Neural cell (in vitro differentiated cells): ENCODE data around the gene RUNX1. TPM values are rescaled to one million over a fixed set of nuclear protein-coding genes. Genes with fewer than 3 reads are reported as not detected.

Experiments used
- H2AFZ ChIP-seq: fragments of 200-600, 300-800 bp; sonication (generic), shearing (Covaris generic); 2 replicates; pipeline ENCODE4 v1.6.0; 2014; ENCODE audit warnings: low read depth, mild to moderate bottlenecking, antibody characterized with exemption, low read length, moderate library complexity
- H3F3A ChIP-seq: fragments of 200-600 bp; shearing (Covaris generic); 2 replicates; pipeline ENCODE4 v1.6.1; 2016; ENCODE audit warnings: mild to moderate bottlenecking, moderate library complexity, mixed read lengths, antibody characterized with exemption, low read length; ENCODE audit not compliant: insufficient read depth, poor library complexity, severe bottlenecking
- H3K27ac ChIP-seq: fragments of 200-600, 300-800 bp; sonication (generic), shearing (Covaris generic); 2 replicates; pipeline ENCODE4 v1.5.1; 2014; ENCODE audit warnings: mild to moderate bottlenecking, low read length, moderate library complexity
- H3K27me3 ChIP-seq: fragments of 300-800, 200-600 bp; sonication (generic), shearing (Covaris generic); 2 replicates; pipeline ENCODE4 v1.6.0; 2014; ENCODE audit warnings: mild to moderate bottlenecking, low read depth, low read length, moderate library complexity; ENCODE audit not compliant: insufficient read depth
- H3K36me3 ChIP-seq: fragments of 300-800, 200-600 bp; sonication (generic), shearing (Covaris generic); 2 replicates; pipeline ENCODE4 v1.5.1; 2014; ENCODE audit warnings: mild to moderate bottlenecking, antibody characterized with exemption, low read length, moderate library complexity; ENCODE audit not compliant: insufficient read depth
- H3K4me2 ChIP-seq: fragments of 300-800, 200-600 bp; sonication (generic), shearing (Covaris generic); 2 replicates; pipeline ENCODE4 v1.6.0; 2014; ENCODE audit warnings: mild to moderate bottlenecking, low read length
- H3K4me3 ChIP-seq: fragments of 300-800, 200-600 bp; sonication (generic), shearing (Covaris generic); 2 replicates; pipeline ENCODE4 v1.5.1; 2014; ENCODE audit warnings: mild to moderate bottlenecking, low read length, moderate library complexity
- H3K79me2 ChIP-seq: fragments of 200-600 bp; shearing (Covaris generic); replicated peaks from 2 replicates; pipeline ENCODE4 v1.6.0; 2014; ENCODE audit warnings: mild to moderate bottlenecking, low read length, moderate library complexity; ENCODE audit not compliant: insufficient read depth
- H3K9ac ChIP-seq: fragments of 300-800, 200-600 bp; sonication (generic), shearing (Covaris generic); 2 replicates; pipeline ENCODE4 v1.6.1; 2016; ENCODE audit warnings: mild to moderate bottlenecking, low read length, mixed read lengths
- H3K9me2 ChIP-seq: fragments of 200-600 bp; shearing (Covaris generic); 2 replicates; pipeline ENCODE4 v1.6.1; 2016; ENCODE audit warnings: mild to moderate bottlenecking, low read length, mixed read lengths; ENCODE audit not compliant: insufficient read depth
- H3K9me3 ChIP-seq: fragments of 200-600, 300-800 bp; sonication (generic), shearing (Covaris generic); 2 replicates; pipeline ENCODE4 v1.6.1; 2016; ENCODE audit warnings: mild to moderate bottlenecking, mixed run types, low read length, moderate library complexity, mixed read lengths
- H4K20me1 ChIP-seq: fragments of 200-600 bp; shearing (Covaris generic); 2 replicates; pipeline ENCODE4 v1.6.1; 2016; ENCODE audit warnings: mild to moderate bottlenecking, mixed run types; ENCODE audit not compliant: insufficient read depth
- CTCF ChIP-seq: fragments of 450-650 bp; IDR thresholded peaks from 2 replicates; pipeline ENCODE4 v1.5.1; 2014; ENCODE audit warnings: antibody characterized with exemption, mild to moderate bottlenecking, moderate library complexity; ENCODE audit not compliant: poor library complexity, severe bottlenecking
- EP300 ChIP-seq: fragments of 450-650 bp; conservative IDR thresholded peaks from 2 replicates; pipeline ENCODE4 v1.6.1; 2014; ENCODE audit warnings: antibody characterized with exemption, mild to moderate bottlenecking, moderate library complexity; ENCODE audit not compliant: poor library complexity, severe bottlenecking
- EZH2 ChIP-seq: fragments of 200-600, 300-800 bp; shearing (Covaris generic), sonication (generic); IDR thresholded peaks from 2 replicates; pipeline ENCODE4 v1.6.1; 2014; ENCODE audit warnings: antibody characterized with exemption, low read length, borderline replicate concordance, mild to moderate bottlenecking; ENCODE audit not compliant: insufficient read depth, poor library complexity, severe bottlenecking
- MXI1 ChIP-seq: fragments of 450-650 bp; conservative IDR thresholded peaks from 2 replicates; pipeline ENCODE4 v1.6.1; 2014; ENCODE audit warnings: antibody characterized with exemption, mild to moderate bottlenecking; ENCODE audit not compliant: poor library complexity, severe bottlenecking
- POLR2AphosphoS5 ChIP-seq: IDR thresholded peaks from 2 replicates; pipeline ENCODE4 v1.6.1; 2012
- RAD21 ChIP-seq: fragments of 450-650 bp; conservative IDR thresholded peaks from 2 replicates; pipeline ENCODE4 v1.6.1; 2014; ENCODE audit warnings: antibody characterized with exemption, mild to moderate bottlenecking, moderate library complexity
- REST ChIP-seq: IDR thresholded peaks from 2 replicates; pipeline ENCODE4 v1.6.1; 2012; ENCODE audit warnings: borderline replicate concordance
- SMC3 ChIP-seq: fragments of 450-650 bp; conservative IDR thresholded peaks from 2 replicates; pipeline ENCODE4 v1.6.1; 2014; ENCODE audit warnings: antibody characterized with exemption, mild to moderate bottlenecking, moderate library complexity; ENCODE audit not compliant: poor library complexity
- TAF1 ChIP-seq: IDR thresholded peaks from 2 replicates; pipeline ENCODE4 v1.6.1; 2012; ENCODE audit warnings: low read depth
- polyA plus RNA-seq: library from polyadenylated mRNA; depleted of rRNA; stranded (reverse); fragments of >200 nt; gene quantifications from 2 replicates; pipeline ENCODE4 v1.2.3, GENCODE V29; 2014

The RUNX1 gene
- polyA plus RNA-seq, 1 donor from 2014 or later: not detected

GRCh38 chr21:34986561-34987500 lies 62.3 kb downstream of the RUNX1 start:
- Histone ChIP-seq H3K4me2 (no peak overlapping the region), H3K36me3 (no peaks in the 10 kb centered on the region), H4K20me1 (no peaks in the 10 kb centered on the region), H3K9me2 (no peaks in the 10 kb centered on the region), H3K9ac (no peak overlapping the region), H3K27me3 (no peaks in the 10 kb centered on the region), H3K9me3 (no peaks in the 10 kb centered on the region), H3K4me3 (no peak overlapping the region), H3K79me2 (no peaks in the 10 kb centered on the region), H2AFZ (no peak overlapping the region), H3F3A (no peaks in the 10 kb centered on the region), H3K27ac (no peak overlapping the region)
- TF ChIP-seq SMC3 (no peak), RAD21 (no peak), TAF1 (no peak), EZH2 (no peak), EP300 (no peak)

- no peaks in the 10 kb centered on the region for H3K9me2 ChIP-seq
- H3K27ac ChIP-seq: no peak overlapping the region
- H3K9ac ChIP-seq: no peak overlapping the region
- no peak overlapping the region for H3K4me3 ChIP-seq
- H3K36me3 ChIP-seq: no peaks in the 10 kb centered on the region
- no peaks in the 10 kb centered on the region for H4K20me1 ChIP-seq
- TF ChIP-seq TAF1 (no peak), POLR2AphosphoS5 (no peak), CTCF (no peak), MXI1 (no peak), EZH2 (no peak), REST (no peak), RAD21 (no peak), SMC3 (no peak), EP300 (no peak)
- no peaks in the 10 kb centered on the region for H3F3A ChIP-seq
- H3K4me2 ChIP-seq: no peak overlapping the region
- no peaks in the 10 kb centered on the region for H3K79me2 ChIP-seq
- H3K27me3 ChIP-seq: no peaks in the 10 kb centered on the region
- H3K9me3 ChIP-seq: no peaks in the 10 kb centered on the region
- H2AFZ ChIP-seq: no peak overlapping the region
Measured at GRCh38 chr21:34984356-34985058, 64.6 kb downstream of the RUNX1 start.
